B cell (primary cell): Measurements from ENCODE around the gene COL9A3. TPM values are rescaled to one million over a fixed set of nuclear protein-coding genes. Genes with fewer than 3 reads are reported as not detected.

Experiments
- ATAC-seq: fragments of 200-7000 bp; cut with Tn5 transposase; one replicate; pipeline ENCODE4 v1.10.0; 2021; ENCODE audit warnings: low read depth, mild to moderate bottlenecking, moderate number of reproducible peaks, moderate library complexity
- CTCF ChIA-PET: fragments of 350-600 bp; sonication (Branson Sonifier 250); formaldehyde crosslinking; loops from one replicate; lab custom pipeline; 2021; ENCODE audit warnings: antibody characterized with exemption, inconsistent platforms; lab: Charles Lee
- POLR2A ChIA-PET: fragments of 350-600 bp; sonication (Branson Sonifier 250); formaldehyde crosslinking; loops from one replicate; lab custom pipeline; 2021; ENCODE audit warnings: antibody characterized with exemption; lab: Charles Lee
- DNase-seq: peaks from one replicate; pipeline ENCODE4 v3.0.0; 2013
- H2AFZ ChIP-seq: 2 replicates; pipeline ENCODE4 v1.6.1; 2012; ENCODE audit warnings: mild to moderate bottlenecking, low read depth, low read length; ENCODE audit not compliant: insufficient read depth, poor library complexity, severe bottlenecking
- H3K27ac ChIP-seq, 2 donors: 1 replicate in 1 of 2; 2 replicates in 1 of 2; pipeline ENCODE4 v1.5.1; 2012 to 2013; ENCODE audit warnings: low read length in 2 of 2, mild to moderate bottlenecking in 2 of 2, moderate library complexity in 1 of 2
- H3K27me3 ChIP-seq, 4 experiments: fragments of 200-600 bp in 1 of 4; sonication (generic) in 1 of 4; replicated peaks in 1 of 4; 1 replicate in 2 of 4; 2 replicates in 2 of 4; pipeline versions ENCODE4 v1.6.1 to v1.7.0; 2013 to 2016; ENCODE audit warnings: low read length in 3 of 4, mild to moderate bottlenecking in 2 of 4, mixed read lengths in 1 of 4, moderate library complexity in 1 of 4; ENCODE audit not compliant: insufficient read depth in 4 of 4, control insufficient read depth in 3 of 4; ENCODE audit errors: control extremely low read depth in 1 of 4
- H3K36me3 ChIP-seq, 2 experiments: replicated peaks in 1 of 2; 1 replicate in 1 of 2; 2 replicates in 1 of 2; pipeline versions ENCODE4 v1.6.1 to v1.7.1; 2013; ENCODE audit warnings: low read length in 1 of 2; ENCODE audit not compliant: insufficient read depth in 2 of 2, control insufficient read depth in 1 of 2; ENCODE audit errors: control extremely low read depth in 1 of 2, extremely low read depth in 1 of 2
- H3K4me1 ChIP-seq, 2 donors: fragments of 200-600 bp in 1 of 2; sonication (generic) in 1 of 2; 1 replicate in 1 of 2; 2 replicates in 1 of 2; pipeline versions ENCODE4 v1.5.1 to v1.6.1; 2013 to 2017; ENCODE audit warnings: low read length in 2 of 2; ENCODE audit not compliant: control insufficient read depth in 2 of 2, insufficient read depth in 2 of 2
- H3K4me2 ChIP-seq: replicated peaks from 2 replicates; pipeline ENCODE3; 2012; ENCODE audit warnings: mild to moderate bottlenecking, low read depth, low read length; ENCODE audit not compliant: poor library complexity, severe bottlenecking
- H3K4me3 ChIP-seq, 5 experiments: fragments of 200-600 bp in 1 of 5; sonication (generic) in 1 of 5; 1 replicate in 3 of 5; 2 replicates in 2 of 5; pipeline versions ENCODE4 v1.5.1 to v1.7.0; 2011 to 2016; ENCODE audit warnings: low read length in 4 of 5, mild to moderate bottlenecking in 4 of 5, low read depth in 2 of 5, control low read depth in 1 of 5, moderate library complexity in 1 of 5; ENCODE audit not compliant: insufficient read depth in 1 of 5; ENCODE audit errors: control extremely low read depth in 1 of 5, extremely low read depth in 1 of 5
- H3K79me2 ChIP-seq: fragments of 200-600 bp; sonication (generic); one replicate; pipeline ENCODE4 v1.6.0; 2016; ENCODE audit warnings: low read length; ENCODE audit not compliant: control insufficient read depth, insufficient read depth
- H3K9ac ChIP-seq: fragments of 200-600 bp; sonication (generic); 2 replicates; pipeline ENCODE4 v1.6.1; 2017; ENCODE audit warnings: mild to moderate bottlenecking, low read length, moderate library complexity
- H3K9me3 ChIP-seq, 3 donors: one replicate each; pipeline versions ENCODE4 v1.6.1 to v1.7.1; 2013; ENCODE audit warnings: low read length in 2 of 3; ENCODE audit not compliant: control insufficient read depth in 2 of 3, insufficient read depth in 1 of 3; ENCODE audit errors: control extremely low read depth in 1 of 3
- H4K20me1 ChIP-seq: 2 replicates; pipeline ENCODE4 v1.6.0; 2012; ENCODE audit warnings: mild to moderate bottlenecking, low read length; ENCODE audit not compliant: insufficient read depth, control insufficient read depth, poor library complexity, severe bottlenecking
- H3K27ac Mint-ChIP-seq: one replicate; pipeline ENCODE4 v1.8.0; 2021; ENCODE audit warnings: mixed read lengths
- H3K27me3 Mint-ChIP-seq: one replicate; pipeline ENCODE4 v1.8.0; 2021; ENCODE audit warnings: mixed read lengths
- H3K4me1 Mint-ChIP-seq: one replicate; pipeline ENCODE4 v1.8.0; 2021; ENCODE audit warnings: mixed read lengths
- H3K4me3 Mint-ChIP-seq: one replicate; pipeline ENCODE4 v1.8.0; 2021; ENCODE audit warnings: mixed read lengths
- H3K9me3 Mint-ChIP-seq: one replicate; pipeline ENCODE4 v1.8.0; 2022; ENCODE audit warnings: mixed read lengths; ENCODE audit not compliant: insufficient read depth
- EZH2 ChIP-seq: IDR thresholded peaks from 2 replicates; pipeline ENCODE4 v1.6.1; 2012; ENCODE audit warnings: borderline replicate concordance, low read depth, mild to moderate bottlenecking, moderate library complexity, low read length; ENCODE audit not compliant: insufficient read depth, poor library complexity, severe bottlenecking
- WGBS: methylation state at CpG from one replicate; pipeline ENCODE4 v1.1.5; 2013; ENCODE audit warnings: missing lambda C conversion rate; ENCODE audit not compliant: insufficient coverage; 5-methylcytosine and 5-hydroxymethylcytosine counted together
- intact Hi-C: fragments of 100-400 bp; cut with micrococcal nuclease; formaldehyde crosslinking; loops from one replicate; pipeline ENCODE4 v1.10.0; 2022
- polyA plus RNA-seq: library from polyadenylated mRNA; depleted of rRNA; stranded (reverse); fragments of >200 nt; gene quantifications from 2 replicates; pipeline ENCODE4 v1.2.3, GENCODE V29; 2012
- total RNA-seq, 2 donors: library from RNA; stranded (reverse); fragments of 120-200 nt in 1 of 2; gene quantifications; 1 replicate in 1 of 2; 2 replicates in 1 of 2; pipeline versions ENCODE4 v1.2.3 to v1.2.4, GENCODE V29; 2013 to 2022
- TF ChIP-seq, protein P1 (sequence below): fragments of 200-600 bp; IDR thresholded peaks from one replicate; pipeline ENCODE4 v1.8.0; 2022; ENCODE audit warnings: antibody characterized with exemption, mild to moderate bottlenecking

Gene COL9A3
- total and polyA plus RNA-seq, 2 donors (not counting 1 experiment from before 2014, with no cell fraction given), result 10.7 to 96.3 TPM

DNA sequence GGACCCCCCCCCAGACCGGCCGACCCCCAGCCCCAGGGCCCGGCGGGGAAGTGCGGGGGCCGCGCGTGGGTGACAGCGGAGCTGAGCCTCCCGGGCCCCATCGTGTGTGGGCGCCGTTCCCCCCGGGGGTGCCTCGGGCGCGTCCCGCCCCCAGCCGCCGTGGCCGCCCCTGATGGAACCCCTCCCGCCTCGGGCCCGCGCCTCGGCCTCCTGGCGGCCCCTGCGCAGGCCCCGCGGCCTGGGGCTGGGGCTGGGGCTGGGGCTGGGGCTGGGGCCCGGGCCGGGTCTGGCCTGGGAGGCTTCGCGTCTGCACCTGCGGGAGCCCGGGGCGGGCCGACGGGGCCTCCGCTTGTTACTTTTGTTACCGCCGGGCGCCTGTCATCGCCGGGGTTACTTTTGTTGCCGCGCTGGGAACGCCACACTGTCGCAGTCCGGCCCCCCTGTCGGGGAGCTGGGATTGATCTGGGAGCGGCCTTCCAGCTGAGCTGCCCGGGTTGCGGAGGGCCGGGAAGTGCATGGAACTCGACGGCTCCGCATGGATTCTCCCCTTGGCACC lies 11.6 kb upstream of the COL9A3 start:
- under 1% methylated on average over 58 of the region's 58 CpGs for WGBS
- no peak for DNase-seq

More for the DNA sequence above, 11.6 kb upstream of the COL9A3 start:
- Histone ChIP-seq H3K27me3 (no peaks in the 10 kb centered on the region), H3K27ac (peak overlapping the region in 1 of 2 donors; percentile 79), H3K79me2 (peaks cover 34% of the 10 kb centered on the region), H3K4me2 (peak overlapping the region; percentile 89), H3K4me3 (peak overlapping the region in 4 of 5 experiments; percentile 61 to 82 (median 74)), H4K20me1 (peaks cover 50% of the 10 kb centered on the region), H3K9me3 (no peaks in the 10 kb centered on the region), H2AFZ (peak overlapping the region; percentile 74), H3K4me1 (peaks cover 17 to 38% of the 10 kb centered on the region in 2 donors), H3K9ac (peak overlapping the region; percentile 88), H3K36me3 (peaks cover 2 to 37% of the 10 kb centered on the region in 2 experiments)
- Mint-ChIP-seq H3K4me1 (peaks cover 33% of the 10 kb centered on the region), H3K27ac (peak overlapping the region; percentile 41), H3K9me3 (no peaks in the 10 kb centered on the region), H3K4me3 (peak overlapping the region; percentile 82), H3K27me3 (no peaks in the 10 kb centered on the region)
- ChIA-PET CTCF (interaction anchor here (0.6 to 3.4 kb wide), 5 partner anchors 13 to 305 kb away, joined by 3 to 18 read pairs (median 7); no protein-coding TSS in a partner anchor), POLR2A (interaction anchor here (1.1 to 2.9 kb wide), 3 partner anchors 9 to 65 kb away, joined by 3 to 28 read pairs (median 3); partner anchors contain the start of gene MRGBP)
- TF ChIP-seq EZH2, result no peak
- TF ChIP-seq, protein P1, sequence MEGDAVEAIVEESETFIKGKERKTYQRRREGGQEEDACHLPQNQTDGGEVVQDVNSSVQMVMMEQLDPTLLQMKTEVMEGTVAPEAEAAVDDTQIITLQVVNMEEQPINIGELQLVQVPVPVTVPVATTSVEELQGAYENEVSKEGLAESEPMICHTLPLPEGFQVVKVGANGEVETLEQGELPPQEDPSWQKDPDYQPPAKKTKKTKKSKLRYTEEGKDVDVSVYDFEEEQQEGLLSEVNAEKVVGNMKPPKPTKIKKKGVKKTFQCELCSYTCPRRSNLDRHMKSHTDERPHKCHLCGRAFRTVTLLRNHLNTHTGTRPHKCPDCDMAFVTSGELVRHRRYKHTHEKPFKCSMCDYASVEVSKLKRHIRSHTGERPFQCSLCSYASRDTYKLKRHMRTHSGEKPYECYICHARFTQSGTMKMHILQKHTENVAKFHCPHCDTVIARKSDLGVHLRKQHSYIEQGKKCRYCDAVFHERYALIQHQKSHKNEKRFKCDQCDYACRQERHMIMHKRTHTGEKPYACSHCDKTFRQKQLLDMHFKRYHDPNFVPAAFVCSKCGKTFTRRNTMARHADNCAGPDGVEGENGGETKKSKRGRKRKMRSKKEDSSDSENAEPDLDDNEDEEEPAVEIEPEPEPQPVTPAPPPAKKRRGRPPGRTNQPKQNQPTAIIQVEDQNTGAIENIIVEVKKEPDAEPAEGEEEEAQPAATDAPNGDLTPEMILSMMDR, result no peak
- intact Hi-C loops, result loop anchor here (5.0 kb wide), 2 partner anchors 188 to 503 kb away; partner anchors contain the start of gene ADRM1
- peak; percentile 38 for ATAC-seq
